ENCODE data around the gene ZSCAN5C.

Gene ZSCAN5C

GRCh38 chr19:56258272-56258671, 56.2 kb downstream of the ZSCAN5C start:
- DNase-seq = no peak
- intact Hi-C loops (cut with DNase I) = loop anchor here (10.0 kb wide), 3 partner anchors 57 to 183 kb away; partner anchors contain the start of genes ZNF582 and ZSCAN5A

All from posterior cingulate gyrus (tissue), 11 donors.